Prostate gland (tissue), 2 donors: Measurements from ENCODE around the gene SSTR1. TPM values are rescaled to one million over a fixed set of nuclear protein-coding genes. Genes with fewer than 3 reads are reported as not detected.

ENCODE experiments used
- DNase-seq: peaks from one replicate; pipeline ENCODE4 v3.0.0-alpha.2; 2019; ENCODE audit warnings: low spot score
- H3K27ac ChIP-seq, 2 donors: fragments of 200-600 bp; sonication (generic); 2 replicates each; pipeline ENCODE4 v1.5.1; 2017 to 2019
- H3K27me3 ChIP-seq: fragments of 200-600 bp; sonication (generic); replicated peaks from 2 replicates; pipeline ENCODE4 v1.5.1; 2019; ENCODE audit not compliant: insufficient read depth
- H3K36me3 ChIP-seq, 2 donors: fragments of 200-600 bp; sonication (generic); 1 replicate in 1 of 2; 2 replicates in 1 of 2; pipeline versions ENCODE4 v1.5.1 to v1.8.1; 2017 to 2019
- H3K4me1 ChIP-seq: fragments of 200-600 bp; sonication (generic); replicated peaks from 2 replicates; pipeline ENCODE4 v1.5.1; 2019
- H3K4me3 ChIP-seq, 2 donors: fragments of 200-600 bp; sonication (generic); 2 replicates each; pipeline ENCODE4 v1.5.1; 2017 to 2019
- H3K9me3 ChIP-seq: fragments of 200-600 bp; sonication (generic); 2 replicates; pipeline ENCODE4 v1.5.1; 2017
- POLR2A ChIP-seq: fragments of 450-650 bp; IDR thresholded peaks from one replicate; pipeline ENCODE4 v1.6.1; 2016; ENCODE audit warnings: antibody characterized with exemption, mild to moderate bottlenecking
- POLR2AphosphoS5 ChIP-seq: sonication (generic); formaldehyde crosslinking; IDR thresholded peaks from one replicate; pipeline ENCODE4 v1.6.1; 2017; ENCODE audit warnings: antibody characterized with exemption
- WGBS: methylation state at CpG from one replicate; pipeline ENCODE4 v1.1.5; 2018; 5-methylcytosine and 5-hydroxymethylcytosine counted together
- intact Hi-C: fragments of 100-400 bp; cut with DNase I; formaldehyde crosslinking; loops from one replicate; pipeline ENCODE4 v1.14.2; 2022
- total RNA-seq, 2 donors: library from RNA; depleted of rRNA; stranded (reverse); fragments of >200 nt; gene quantifications; one replicate each; pipeline ENCODE4 v1.1.0, GENCODE V29; 2016
- TF ChIP-seq, protein P1 (sequence below), 4 experiments: fragments of 200-600 bp in 2 of 4; fragments of 450-650 bp in 2 of 4; sonication (generic) in 2 of 4; IDR thresholded peaks; 1 replicate in 3 of 4; 2 replicates in 1 of 4; pipeline ENCODE4 v1.5.1; 2016 to 2019; ENCODE audit warnings: antibody characterized with exemption in 4 of 4, mild to moderate bottlenecking in 2 of 4, moderate library complexity in 2 of 4

SSTR1 gene
- total RNA-seq, 2 donors from 2014 or later, result 0.23 to 0.80 TPM

GRCh38 chr14:38174711-38175110 lies 33.0 kb upstream of the SSTR1 start:
- Histone ChIP-seq H3K36me3 (no peaks in the 10 kb centered on the region), H3K27me3 (no peaks in the 10 kb centered on the region), H3K27ac (no peak overlapping the region), H3K4me1 (no peaks in the 10 kb centered on the region), H3K9me3 (no peaks in the 10 kb centered on the region), H3K4me3 (no peak overlapping the region)
- no peak for DNase-seq
- intact Hi-C loops, result no loop called here
- TF ChIP-seq, protein P1, sequence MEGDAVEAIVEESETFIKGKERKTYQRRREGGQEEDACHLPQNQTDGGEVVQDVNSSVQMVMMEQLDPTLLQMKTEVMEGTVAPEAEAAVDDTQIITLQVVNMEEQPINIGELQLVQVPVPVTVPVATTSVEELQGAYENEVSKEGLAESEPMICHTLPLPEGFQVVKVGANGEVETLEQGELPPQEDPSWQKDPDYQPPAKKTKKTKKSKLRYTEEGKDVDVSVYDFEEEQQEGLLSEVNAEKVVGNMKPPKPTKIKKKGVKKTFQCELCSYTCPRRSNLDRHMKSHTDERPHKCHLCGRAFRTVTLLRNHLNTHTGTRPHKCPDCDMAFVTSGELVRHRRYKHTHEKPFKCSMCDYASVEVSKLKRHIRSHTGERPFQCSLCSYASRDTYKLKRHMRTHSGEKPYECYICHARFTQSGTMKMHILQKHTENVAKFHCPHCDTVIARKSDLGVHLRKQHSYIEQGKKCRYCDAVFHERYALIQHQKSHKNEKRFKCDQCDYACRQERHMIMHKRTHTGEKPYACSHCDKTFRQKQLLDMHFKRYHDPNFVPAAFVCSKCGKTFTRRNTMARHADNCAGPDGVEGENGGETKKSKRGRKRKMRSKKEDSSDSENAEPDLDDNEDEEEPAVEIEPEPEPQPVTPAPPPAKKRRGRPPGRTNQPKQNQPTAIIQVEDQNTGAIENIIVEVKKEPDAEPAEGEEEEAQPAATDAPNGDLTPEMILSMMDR (IDR thresholded peaks at IDR 0.05), result no peak
- no peak for TF ChIP-seq POLR2A
- TF ChIP-seq POLR2AphosphoS5, result no peak
- 70% methylated on average over 2 of the region's 2 CpGs for WGBS

DNA sequence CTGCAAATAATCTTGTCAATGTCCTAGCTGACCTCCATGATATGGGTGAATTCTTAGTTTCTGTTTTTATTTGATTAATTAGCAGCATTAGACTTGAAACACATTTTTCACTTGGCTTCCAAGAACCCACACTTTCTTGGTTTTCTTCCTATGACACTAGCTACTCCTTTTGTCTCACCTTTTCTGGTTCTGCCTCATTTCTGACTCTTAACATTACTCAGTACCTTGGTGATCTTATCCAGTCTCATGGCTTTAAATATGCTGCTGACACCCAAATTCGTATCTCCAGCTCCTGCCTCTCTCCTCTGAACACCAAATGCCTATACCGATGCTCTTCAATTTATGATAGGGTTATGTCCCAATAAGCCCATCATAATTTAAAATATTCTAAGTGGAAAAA lies 32.0 kb upstream of the SSTR1 start:
- H3K27ac ChIP-seq, result no peak overlapping the region
- DNase-seq, result no peak
- 95% methylated on average over 2 of the region's 2 CpGs for WGBS
- no peaks in the 10 kb centered on the region for H3K36me3 ChIP-seq
- H3K9me3 ChIP-seq, result no peaks in the 10 kb centered on the region
- no peaks in the 10 kb centered on the region for H3K27me3 ChIP-seq
- intact Hi-C loops, result no loop called here
- no peaks in the 10 kb centered on the region for H3K4me1 ChIP-seq
- TF ChIP-seq POLR2AphosphoS5 (no peak), POLR2A (no peak)
- TF ChIP-seq, protein P1 (IDR thresholded peaks at IDR 0.05), result no peak
- H3K4me3 ChIP-seq, result no peak overlapping the region

- no peak overlapping the region for H3K4me3 ChIP-seq
- no peaks in the 10 kb centered on the region for H3K4me1 ChIP-seq
- 83% methylated on average over 1 of the region's 1 CpG for WGBS
- H3K27me3 ChIP-seq, result no peaks in the 10 kb centered on the region
- intact Hi-C loops, result no loop called here
- no peaks in the 10 kb centered on the region for H3K9me3 ChIP-seq
- no peak for TF ChIP-seq POLR2AphosphoS5
- no peak for TF ChIP-seq POLR2A
- TF ChIP-seq, protein P1 (IDR thresholded peaks at IDR 0.05), result no peak
- H3K27ac ChIP-seq, result no peak overlapping the region
- DNase-seq, result no peak
- no peaks in the 10 kb centered on the region for H3K36me3 ChIP-seq
These were observed 31.3 kb upstream of the SSTR1 start for GRCh38 chr14:38176379-38176778.

DNA sequence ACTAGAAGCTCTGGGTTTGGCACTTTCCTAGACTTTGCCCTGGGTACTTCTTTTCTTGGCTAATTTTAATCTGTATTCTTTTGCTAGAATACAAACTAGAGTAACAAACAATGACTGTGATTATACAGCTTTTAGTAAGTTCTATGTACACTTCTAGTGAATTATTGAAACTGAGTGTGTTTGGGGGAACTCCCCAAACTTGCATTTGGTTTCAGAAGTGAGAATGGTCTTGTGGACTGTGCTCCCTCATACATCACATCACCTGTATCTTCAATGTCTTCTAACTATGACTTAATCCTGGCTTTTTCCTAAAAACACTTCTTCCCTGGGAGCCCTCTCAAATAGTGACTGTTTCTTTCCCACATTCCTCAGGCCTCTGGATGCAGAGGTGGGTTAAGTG lies 23.6 kb upstream of the SSTR1 start:
- no peaks in the 10 kb centered on the region for H3K27me3 ChIP-seq
- H3K27ac ChIP-seq, result no peak overlapping the region
- no peaks in the 10 kb centered on the region for H3K4me1 ChIP-seq
- no peaks in the 10 kb centered on the region for H3K36me3 ChIP-seq
- no peak for TF ChIP-seq POLR2A
- TF ChIP-seq, protein P1 (IDR thresholded peaks at IDR 0.05), result no peak
- no peak for TF ChIP-seq POLR2AphosphoS5
- no peak for DNase-seq
- no peaks in the 10 kb centered on the region for H3K9me3 ChIP-seq
- intact Hi-C loops, result no loop called here
- H3K4me3 ChIP-seq, result no peak overlapping the region

- H3K36me3 ChIP-seq, result no peaks in the 10 kb centered on the region
- H3K27me3 ChIP-seq, result no peaks in the 10 kb centered on the region
- H3K9me3 ChIP-seq, result no peaks in the 10 kb centered on the region
- H3K4me1 ChIP-seq, result no peaks in the 10 kb centered on the region
- TF ChIP-seq, protein P1 (IDR thresholded peaks at IDR 0.05), result no peak
- TF ChIP-seq POLR2AphosphoS5 (no peak), POLR2A (no peak)
- WGBS, result 48% methylated on average over 1 of the region's 1 CpG
- no peak overlapping the region for H3K27ac ChIP-seq
- DNase-seq, result no peak
- intact Hi-C loops, result no loop called here
- no peak overlapping the region for H3K4me3 ChIP-seq
These were observed 22.0 kb upstream of the SSTR1 start for GRCh38 chr14:38185671-38186070.
